ENCODE measurements around the gene NDUFAF7.
"Not testable (repeated sequence)": the region's sequence is repeated elsewhere in the genome, so short reads cannot be mapped to it uniquely, and the experiment has no call there.

DNA sequence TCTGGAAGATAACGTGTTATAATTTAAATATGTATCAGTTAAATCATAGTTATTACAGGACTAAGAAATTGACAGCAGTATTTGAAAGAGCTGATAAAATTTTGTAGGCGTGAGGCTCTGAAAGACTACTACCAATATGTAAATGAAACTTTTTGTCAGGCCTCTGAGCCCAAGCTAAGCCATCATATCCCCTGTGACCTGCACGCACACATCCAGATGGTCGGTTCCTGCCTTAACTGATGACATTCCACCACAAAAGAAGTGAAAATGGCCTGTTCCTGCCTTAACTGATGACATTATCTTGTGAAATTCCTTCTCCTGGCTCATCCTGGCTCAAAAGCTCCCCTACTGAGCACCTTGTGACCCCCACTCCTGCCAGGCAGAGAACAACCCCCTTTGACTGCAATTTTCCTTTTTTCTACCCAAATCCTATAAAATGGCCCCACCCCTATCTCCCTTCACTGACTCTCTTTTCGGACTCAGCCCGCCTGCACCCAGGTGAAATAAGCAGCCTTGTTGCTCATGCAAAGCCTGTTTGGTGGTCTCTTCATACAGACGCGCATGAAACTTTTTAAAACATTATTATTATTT is 26.3 kb upstream of the NDUFAF7 start:
- TF ChIP-seq BDP1 (IDR thresholded peaks at IDR 0.05; ENCODE audit: insufficient read depth, insufficient read length); MYBL2 (IDR thresholded peaks at IDR 0.05; ENCODE audit: low read depth); MYBL2 (CRISPR knock-in tag; IDR thresholded peaks at IDR 0.05; ENCODE audit: borderline replicate concordance); ZC3H11A (IDR thresholded peaks at IDR 0.05; ENCODE audit: low read depth, low read length); CTBP1 (IDR thresholded peaks at IDR 0.05; ENCODE audit: borderline replicate concordance); SRF (CRISPR knock-in tag; IDR thresholded peaks at IDR 0.05); FOXK2 (conservative IDR thresholded peaks at IDR 0.05 in 1 of 2, IDR thresholded peaks at IDR 0.05 in 1 of 2; ENCODE audit: low read depth in 2 of 2); ZNF217 (CRISPR knock-in tag; IDR thresholded peaks at IDR 0.05); GATA2 (CRISPR knock-in tag; IDR thresholded peaks at IDR 0.05); EP300 (IDR thresholded peaks at IDR 0.05; ENCODE audit: low read length); MAX (CRISPR knock-in tag; IDR thresholded peaks at IDR 0.05); SAFB (IDR thresholded peaks at IDR 0.05; ENCODE audit: borderline replicate concordance, low read depth, low read length); MLX (CRISPR knock-in tag; conservative IDR thresholded peaks at IDR 0.05); NR3C1 (CRISPR knock-in tag; IDR thresholded peaks at IDR 0.05): not testable (repeated sequence)
- TF ChIP-seq, protein P1, sequence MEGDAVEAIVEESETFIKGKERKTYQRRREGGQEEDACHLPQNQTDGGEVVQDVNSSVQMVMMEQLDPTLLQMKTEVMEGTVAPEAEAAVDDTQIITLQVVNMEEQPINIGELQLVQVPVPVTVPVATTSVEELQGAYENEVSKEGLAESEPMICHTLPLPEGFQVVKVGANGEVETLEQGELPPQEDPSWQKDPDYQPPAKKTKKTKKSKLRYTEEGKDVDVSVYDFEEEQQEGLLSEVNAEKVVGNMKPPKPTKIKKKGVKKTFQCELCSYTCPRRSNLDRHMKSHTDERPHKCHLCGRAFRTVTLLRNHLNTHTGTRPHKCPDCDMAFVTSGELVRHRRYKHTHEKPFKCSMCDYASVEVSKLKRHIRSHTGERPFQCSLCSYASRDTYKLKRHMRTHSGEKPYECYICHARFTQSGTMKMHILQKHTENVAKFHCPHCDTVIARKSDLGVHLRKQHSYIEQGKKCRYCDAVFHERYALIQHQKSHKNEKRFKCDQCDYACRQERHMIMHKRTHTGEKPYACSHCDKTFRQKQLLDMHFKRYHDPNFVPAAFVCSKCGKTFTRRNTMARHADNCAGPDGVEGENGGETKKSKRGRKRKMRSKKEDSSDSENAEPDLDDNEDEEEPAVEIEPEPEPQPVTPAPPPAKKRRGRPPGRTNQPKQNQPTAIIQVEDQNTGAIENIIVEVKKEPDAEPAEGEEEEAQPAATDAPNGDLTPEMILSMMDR (IDR thresholded peaks at IDR 0.05 in 2 of 3, conservative IDR thresholded peaks at IDR 0.05 in 1 of 3; ENCODE audit: insufficient read depth in 2 of 3, low read depth in 1 of 3, low read length in 3 of 3) = not testable (repeated sequence)

All from K562 (cell line).